Hematopoietic multipotent progenitor cell (in vitro differentiated cells): ENCODE results near the gene KCNJ9. TPM values are rescaled to one million over a fixed set of nuclear protein-coding genes. Genes with fewer than 3 reads are reported as not detected.
A peak's percentile ranks its signal among the peaks of the same experiment; 100 is the strongest.

Experiments
- DNase-seq, 3 donors: peaks; one replicate each; pipeline ENCODE4 v3.0.0-alpha.2; 2011 to 2015; ENCODE audit warnings: low read depth in 2 of 3, low spot score in 2 of 3
- total RNA-seq: library from RNA; depleted of rRNA; stranded (reverse); fragments of >200 nt; gene quantifications from one replicate; pipeline ENCODE4 v1.2.3, GENCODE V29; 2012

Gene KCNJ9
- total RNA-seq, 1 donor: not detected

- no peak for DNase-seq
These were observed 16.6 kb upstream of the KCNJ9 start for GRCh38 chr1:160064746-160065145.

GRCh38 chr1:160066829-160067745 lies 14.3 kb upstream of the KCNJ9 start:
- no peak for DNase-seq

- DNase-seq: no peak
These were observed 13.1 kb upstream of the KCNJ9 start for GRCh38 chr1:160068225-160068624.

GRCh38 chr1:160069460-160070231 lies 11.7 kb upstream of the KCNJ9 start, which contains the start of gene KCNJ10:
Gene KCNJ10, minus strand, starts transcription at chr1:160070160. Its CDS starts 27,628 bp downstream, at chr1:160042532.
- no peak for DNase-seq

- peak; percentile 29 to 82 (median 70) for DNase-seq
These were observed 10.8 kb upstream of the KCNJ9 start for GRCh38 chr1:160070243-160071163.

GRCh38 chr1:160071289-160071688 lies 10.0 kb upstream of the KCNJ9 start:
- DNase-seq: no peak

GRCh38 chr1:160074865-160075264 lies 6.5 kb upstream of the KCNJ9 start:
- no peak for DNase-seq

- DNase-seq: no peak
These were observed 5.5 kb upstream of the KCNJ9 start for GRCh38 chr1:160075836-160076235.

- no peak for DNase-seq
These were observed 5.0 kb upstream of the KCNJ9 start for GRCh38 chr1:160076295-160076694.

GRCh38 chr1:160077486-160077885 lies 3.9 kb upstream of the KCNJ9 start:
- DNase-seq: no peak

- peak in 2 of 3 donors; percentile 50 to 69 for DNase-seq
These were observed 2.7 kb upstream of the KCNJ9 start for GRCh38 chr1:160078512-160079195.

GRCh38 chr1:160079448-160079847 lies 1.9 kb upstream of the KCNJ9 start:
- no peak for DNase-seq

- no peak for DNase-seq
These were observed 797 bp upstream of the KCNJ9 start for GRCh38 chr1:160080381-160081100.

GRCh38 chr1:160082487-160082886 lies 1.1 kb downstream of the KCNJ9 start:
- DNase-seq: no peak

GRCh38 chr1:160082926-160083325 lies 1.6 kb downstream of the KCNJ9 start:
- DNase-seq: no peak

GRCh38 chr1:160083968-160084770 lies 2.8 kb downstream of the KCNJ9 start:
- DNase-seq: peak; percentile 52 to 66 (median 65)

GRCh38 chr1:160084771-160085321 lies 3.5 kb downstream of the KCNJ9 start:
- DNase-seq: no peak
